Activated CD4-positive, alpha-beta memory T cell treated with anti-CD3 and anti-CD28 coated beads for 36 hours (primary cell): ENCODE measurements around the gene DCXR. TPM values are rescaled to one million over a fixed set of nuclear protein-coding genes. Genes with fewer than 3 reads are reported as not detected.

Source experiments
- CTCF ChIA-PET: fragments of 350-600 bp; sonication (Branson Sonifier 250); formaldehyde crosslinking; loops from one replicate; lab custom pipeline; 2021; ENCODE audit warnings: antibody characterized with exemption, inconsistent platforms; lab: Charles Lee
- POLR2A ChIA-PET: fragments of 350-600 bp; sonication (Branson Sonifier 250); formaldehyde crosslinking; loops from one replicate; lab custom pipeline; 2021; ENCODE audit warnings: antibody characterized with exemption; lab: Charles Lee
- DNase-seq: peaks from one replicate; pipeline ENCODE4 v3.0.0-alpha.2; 2020
- H3K27ac Mint-ChIP-seq: one replicate; pipeline ENCODE4 v1.8.0; 2021; ENCODE audit warnings: mixed read lengths
- H3K27me3 Mint-ChIP-seq: one replicate; pipeline ENCODE4 v1.8.0; 2021; ENCODE audit warnings: mixed read lengths
- H3K36me3 Mint-ChIP-seq: one replicate; pipeline ENCODE4 v1.8.0; 2021; ENCODE audit warnings: mixed read lengths
- H3K4me1 Mint-ChIP-seq: one replicate; pipeline ENCODE4 v1.8.0; 2021; ENCODE audit warnings: low read depth, mixed read lengths
- H3K4me3 Mint-ChIP-seq: one replicate; pipeline ENCODE4 v1.8.0; 2021; ENCODE audit warnings: mild to moderate bottlenecking, mixed read lengths
- H3K9me3 Mint-ChIP-seq: one replicate; pipeline ENCODE4 v1.8.0; 2021; ENCODE audit warnings: mixed read lengths
- intact Hi-C: fragments of 100-400 bp; cut with micrococcal nuclease; formaldehyde crosslinking; loops from one replicate; pipeline ENCODE4 v1.15.1; 2023
- total RNA-seq, 2 experiments: library from RNA; stranded (reverse); gene quantifications; one replicate each; pipeline ENCODE4 v1.2.3, GENCODE V29; 2021

DCXR gene
- total RNA-seq, 2 experiments from 2014 or later: 105 to 115 TPM

DNA sequence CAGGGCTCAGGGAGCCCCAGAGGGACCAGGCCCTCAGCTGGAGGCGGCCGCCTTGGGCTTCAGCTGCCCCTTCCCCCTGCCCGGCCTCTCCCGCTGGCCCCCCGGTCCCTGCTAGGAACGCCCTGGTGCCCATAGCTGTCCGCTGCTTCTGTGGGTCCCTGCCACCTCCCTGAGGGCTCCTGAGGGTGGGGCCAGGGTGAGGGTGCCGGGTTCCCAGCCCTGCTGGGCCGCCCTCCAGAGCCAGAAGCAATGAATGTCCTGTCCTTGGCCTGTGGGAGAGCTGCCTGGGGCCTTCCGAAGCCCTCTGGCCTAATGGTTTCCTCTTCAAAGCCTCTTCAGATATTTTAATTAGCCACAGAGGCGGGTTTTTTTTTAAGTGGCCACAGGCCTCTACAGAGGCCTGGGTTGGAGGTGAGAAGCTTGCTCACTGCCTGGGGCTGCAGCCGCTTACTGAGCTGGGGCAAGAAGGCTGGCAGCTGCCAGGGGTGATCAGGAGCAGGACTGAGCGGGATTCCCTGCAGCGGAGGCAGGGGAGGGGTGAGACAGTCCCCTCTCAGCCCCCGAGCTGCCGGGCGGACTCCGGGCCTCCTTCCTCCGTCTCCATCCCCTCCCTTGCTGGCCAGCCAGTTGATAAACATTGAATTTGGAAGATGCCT, 24.7 kb downstream of the DCXR start:
- Mint-ChIP-seq H3K27ac (no peak overlapping the region), H3K36me3 (no peaks in the 10 kb centered on the region)
- POLR2A ChIA-PET: no interaction called here

DNA sequence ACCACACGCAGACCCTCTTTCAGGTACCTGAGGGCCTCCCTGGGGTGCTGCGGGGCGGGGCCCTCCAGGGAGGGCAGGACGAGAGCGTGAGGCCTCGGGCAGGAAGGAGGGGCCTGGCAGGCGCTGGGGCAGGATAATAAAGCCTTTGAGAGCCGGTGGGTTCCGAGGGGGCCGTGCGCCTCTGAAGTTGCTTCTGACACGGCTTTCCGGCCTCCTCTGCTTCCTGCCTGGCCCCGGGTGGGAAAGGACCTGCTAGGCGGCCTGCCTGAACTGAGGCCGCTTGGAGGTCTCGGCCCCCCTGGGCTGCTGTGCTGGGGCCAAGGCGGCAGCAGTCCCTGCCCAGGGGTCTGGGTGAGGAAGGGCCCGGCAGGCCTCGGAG, 25.2 kb downstream of the DCXR start:
- Mint-ChIP-seq H3K4me3 (no peak overlapping the region), H3K27ac (no peak overlapping the region), H3K4me1 (no peaks in the 10 kb centered on the region), H3K36me3 (no peaks in the 10 kb centered on the region), H3K27me3 (no peaks in the 10 kb centered on the region), H3K9me3 (no peaks in the 10 kb centered on the region)
- ChIA-PET POLR2A (no interaction called here), CTCF (interaction anchor here (1.7 kb wide), 1 partner anchor 53 kb away, joined by 5 read pairs; no protein-coding TSS in a partner anchor)
- no peak for DNase-seq
- intact Hi-C loops: no loop called here

More for the DNA sequence above, 24.7 kb downstream of the DCXR start:
- H3K4me1 Mint-ChIP-seq: no peaks in the 10 kb centered on the region
- intact Hi-C loops: no loop called here
- H3K9me3 Mint-ChIP-seq: no peaks in the 10 kb centered on the region
- no peak overlapping the region for H3K4me3 Mint-ChIP-seq
- no peaks in the 10 kb centered on the region for H3K27me3 Mint-ChIP-seq
- CTCF ChIA-PET: interaction anchor here (1.7 kb wide), 1 partner anchor 53 kb away, joined by 5 read pairs; no protein-coding TSS in a partner anchor
- no peak for DNase-seq

DNA sequence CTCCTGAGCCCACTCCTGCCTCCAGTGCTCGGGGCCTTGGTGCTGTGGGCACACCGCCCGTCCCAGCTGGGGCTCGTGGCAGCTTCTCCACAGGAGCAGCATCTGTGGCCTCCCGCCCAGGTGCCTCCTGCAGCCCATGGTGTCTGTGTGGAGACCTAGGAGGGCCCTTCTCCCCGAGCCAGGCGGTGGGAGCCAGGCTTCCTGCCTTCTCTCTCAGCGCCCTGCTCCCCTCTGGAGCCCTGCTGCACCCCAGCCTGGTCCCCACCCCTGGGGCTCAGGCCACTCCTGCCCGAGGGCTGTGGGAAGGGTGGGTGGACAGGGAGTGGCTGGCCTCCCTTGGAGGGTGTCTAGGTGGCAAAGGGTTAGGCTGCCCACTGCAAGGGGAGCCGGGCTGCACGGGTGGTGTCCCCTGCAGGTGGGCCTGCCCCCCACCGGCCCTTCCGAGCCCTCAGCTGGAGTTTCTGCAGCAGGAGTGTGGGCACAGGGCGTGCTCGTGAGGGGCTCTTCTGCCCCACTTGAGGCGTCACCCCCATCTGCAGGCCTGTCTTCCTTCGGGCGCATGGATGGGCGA, 25.8 kb downstream of the DCXR start:
- intact Hi-C loops: no loop called here
- no peaks in the 10 kb centered on the region for H3K9me3 Mint-ChIP-seq
- CTCF ChIA-PET: no interaction called here

GRCh38 chr17:82010575-82011525, 26.6 kb downstream of the DCXR start:
- no peaks in the 10 kb centered on the region for H3K36me3 Mint-ChIP-seq
- H3K27ac Mint-ChIP-seq: no peak overlapping the region
- no peak overlapping the region for H3K4me3 Mint-ChIP-seq
- H3K9me3 Mint-ChIP-seq: no peaks in the 10 kb centered on the region
- intact Hi-C loops: no loop called here
- no peaks in the 10 kb centered on the region for H3K4me1 Mint-ChIP-seq
- CTCF ChIA-PET: no interaction called here
- H3K27me3 Mint-ChIP-seq: no peaks in the 10 kb centered on the region
- POLR2A ChIA-PET: no interaction called here
- DNase-seq: no peak

More for the DNA sequence above, 25.8 kb downstream of the DCXR start:
- POLR2A ChIA-PET: no interaction called here
- no peak for DNase-seq
- H3K4me1 Mint-ChIP-seq: no peaks in the 10 kb centered on the region
- H3K4me3 Mint-ChIP-seq: no peak overlapping the region
- H3K27ac Mint-ChIP-seq: no peak overlapping the region
- no peaks in the 10 kb centered on the region for H3K27me3 Mint-ChIP-seq
- no peaks in the 10 kb centered on the region for H3K36me3 Mint-ChIP-seq

GRCh38 chr17:82009413-82009812, 28.1 kb downstream of the DCXR start:
- Mint-ChIP-seq H3K27ac (no peak overlapping the region), H3K9me3 (no peaks in the 10 kb centered on the region), H3K4me1 (no peaks in the 10 kb centered on the region), H3K36me3 (no peaks in the 10 kb centered on the region), H3K27me3 (no peaks in the 10 kb centered on the region), H3K4me3 (no peak overlapping the region)
- POLR2A ChIA-PET: no interaction called here
- CTCF ChIA-PET: interaction anchor here (0.9 to 1.2 kb wide), 3 partner anchors 12 to 97 kb away, joined by 3 to 4 read pairs (median 3); no protein-coding TSS in a partner anchor
- intact Hi-C loops: no loop called here
- no peak for DNase-seq

DNA sequence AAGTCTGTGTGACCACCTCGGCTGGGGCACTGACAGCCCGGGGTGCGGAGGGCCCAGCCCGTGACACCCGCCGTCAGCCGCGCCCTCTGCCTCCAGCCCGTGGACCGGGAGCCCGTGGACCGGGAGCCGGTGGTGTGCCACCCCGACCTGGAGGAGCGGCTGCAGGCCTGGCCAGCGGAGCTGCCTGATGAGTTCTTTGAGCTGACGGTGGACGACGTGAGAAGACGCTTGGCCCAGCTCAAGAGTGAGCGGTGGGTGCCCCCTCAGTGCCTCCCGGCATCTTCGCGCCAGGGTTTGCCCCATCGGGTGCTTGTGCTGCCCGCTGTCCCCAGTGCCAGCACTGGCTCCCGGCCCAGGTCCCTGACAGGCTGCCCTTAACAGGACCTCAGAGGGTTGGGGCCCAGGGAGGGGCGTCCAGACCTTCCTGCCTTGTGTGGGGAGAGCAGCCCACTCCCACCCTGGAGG, 28.5 kb downstream of the DCXR start:
- ChIA-PET POLR2A (no interaction called here), CTCF (interaction anchor here (0.7 to 1.2 kb wide), 4 partner anchors 12 to 97 kb away, joined by 3 to 4 read pairs (median 3); no protein-coding TSS in a partner anchor)
- intact Hi-C loops: no loop called here
- H3K27ac Mint-ChIP-seq: no peak overlapping the region
- no peak for DNase-seq
- H3K36me3 Mint-ChIP-seq: no peaks in the 10 kb centered on the region
- no peaks in the 10 kb centered on the region for H3K27me3 Mint-ChIP-seq
- H3K4me3 Mint-ChIP-seq: no peak overlapping the region
- H3K4me1 Mint-ChIP-seq: no peaks in the 10 kb centered on the region
- no peaks in the 10 kb centered on the region for H3K9me3 Mint-ChIP-seq

DNA sequence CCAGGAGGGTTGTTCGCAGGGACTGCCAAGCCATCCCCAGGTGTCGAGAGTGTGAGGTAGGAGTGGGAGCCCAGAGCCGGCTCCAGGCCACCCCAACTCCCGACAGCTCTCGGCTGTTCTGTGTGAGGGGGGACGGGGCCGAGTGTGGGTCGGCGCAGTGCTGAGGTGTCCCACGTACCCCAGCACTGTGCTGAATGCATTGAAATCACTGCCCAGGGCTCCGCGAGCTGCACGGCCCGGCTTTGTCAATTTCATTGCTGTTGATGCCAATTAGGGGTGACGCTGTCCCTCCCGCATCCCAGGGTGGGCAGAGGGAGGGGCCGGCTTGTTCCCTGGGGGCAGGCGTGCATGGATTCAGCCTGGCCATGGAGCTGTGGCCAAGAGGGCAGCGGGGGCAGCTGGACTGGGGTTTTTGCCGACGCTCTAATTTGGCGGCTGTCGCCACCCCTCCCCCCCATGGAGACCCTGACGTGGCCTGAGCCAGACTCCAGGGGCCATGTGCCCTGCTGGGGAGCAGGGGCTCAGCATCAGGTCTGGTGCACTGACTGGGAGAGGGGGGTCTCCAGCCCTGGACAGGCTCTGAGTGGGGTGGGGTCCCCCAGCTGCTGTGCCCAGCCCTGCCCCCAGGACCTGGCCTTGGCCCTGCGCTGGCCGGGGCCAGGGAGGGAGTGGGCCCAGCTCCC, 29.1 kb downstream of the DCXR start:
- intact Hi-C loops: no loop called here
- no peaks in the 10 kb centered on the region for H3K27me3 Mint-ChIP-seq
- H3K4me1 Mint-ChIP-seq: peaks cover 2% of the 10 kb centered on the region
- CTCF ChIA-PET: interaction anchor here (0.7 to 1.2 kb wide), 2 partner anchors 12 to 49 kb away, joined by 3 read pairs; no protein-coding TSS in a partner anchor
- H3K9me3 Mint-ChIP-seq: no peaks in the 10 kb centered on the region
- H3K36me3 Mint-ChIP-seq: no peaks in the 10 kb centered on the region
- no peak for DNase-seq
- no peak overlapping the region for H3K27ac Mint-ChIP-seq
- H3K4me3 Mint-ChIP-seq: no peak overlapping the region
- POLR2A ChIA-PET: no interaction called here

DNA sequence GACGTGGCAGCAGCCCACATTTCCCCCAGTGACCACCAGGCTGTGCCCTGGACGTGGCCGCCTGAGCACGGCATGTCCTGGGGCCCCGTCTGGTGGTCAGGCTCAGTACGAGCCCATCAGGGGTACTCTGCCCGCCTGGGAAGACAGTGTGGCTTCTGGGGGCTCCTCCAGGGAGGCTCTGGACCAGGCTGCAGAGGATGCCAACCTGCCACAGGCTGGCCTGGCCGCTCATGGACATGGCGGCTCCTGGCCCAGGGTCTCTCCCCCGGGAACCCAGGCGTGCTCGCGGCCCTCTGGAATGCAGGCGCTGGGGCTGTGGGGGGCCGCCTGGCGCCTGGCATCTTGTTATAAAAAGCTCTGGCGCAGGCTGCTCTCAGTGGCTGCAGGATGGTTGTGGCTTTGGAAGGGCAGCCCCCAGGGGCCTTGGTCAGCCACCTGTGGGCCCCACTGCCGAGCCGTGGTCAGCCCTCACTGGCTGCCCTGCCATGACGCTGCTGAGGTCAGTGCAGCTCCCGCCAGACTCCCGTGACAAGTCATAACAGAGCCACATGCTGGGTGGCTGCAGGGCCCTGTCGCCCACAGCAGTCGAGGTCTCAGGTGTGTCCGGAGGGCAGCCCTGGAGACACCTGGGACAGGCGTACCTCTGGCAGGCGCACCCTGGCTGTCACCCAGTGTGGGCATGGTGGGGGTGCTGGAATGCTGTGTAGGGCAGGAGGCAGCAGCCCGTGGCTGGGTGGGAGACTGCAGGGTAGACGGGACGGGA, 29.8 kb downstream of the DCXR start:
- Mint-ChIP-seq H3K4me3 (no peak overlapping the region), H3K27ac (no peak overlapping the region), H3K4me1 (peaks cover 5% of the 10 kb centered on the region), H3K27me3 (no peaks in the 10 kb centered on the region), H3K9me3 (no peaks in the 10 kb centered on the region), H3K36me3 (no peaks in the 10 kb centered on the region)
- POLR2A ChIA-PET: no interaction called here
- DNase-seq: no peak
- CTCF ChIA-PET: interaction anchor here (1.2 kb wide), 1 partner anchor 13 kb away, joined by 3 read pairs; no protein-coding TSS in a partner anchor
- intact Hi-C loops: no loop called here

DNA sequence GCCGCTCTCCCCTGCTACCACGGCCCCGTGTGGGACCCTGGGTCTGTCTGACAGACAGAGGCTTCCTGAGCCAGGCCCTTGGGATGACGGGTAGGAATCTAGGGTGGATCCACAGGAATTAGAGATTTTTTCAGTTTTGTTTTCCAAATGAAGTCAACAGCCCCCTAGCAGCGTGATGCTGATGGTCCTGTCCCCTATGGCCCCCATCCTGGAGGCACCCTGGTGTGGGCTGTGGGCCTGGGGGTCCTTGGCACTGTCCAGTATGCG, 30.3 kb downstream of the DCXR start:
- DNase-seq: no peak
- H3K9me3 Mint-ChIP-seq: no peaks in the 10 kb centered on the region
- intact Hi-C loops: no loop called here
- ChIA-PET CTCF (no interaction called here), POLR2A (no interaction called here)
- H3K36me3 Mint-ChIP-seq: no peaks in the 10 kb centered on the region
- H3K4me1 Mint-ChIP-seq: peaks cover 5% of the 10 kb centered on the region
- no peak overlapping the region for H3K4me3 Mint-ChIP-seq
- H3K27ac Mint-ChIP-seq: no peak overlapping the region
- no peaks in the 10 kb centered on the region for H3K27me3 Mint-ChIP-seq

DNA sequence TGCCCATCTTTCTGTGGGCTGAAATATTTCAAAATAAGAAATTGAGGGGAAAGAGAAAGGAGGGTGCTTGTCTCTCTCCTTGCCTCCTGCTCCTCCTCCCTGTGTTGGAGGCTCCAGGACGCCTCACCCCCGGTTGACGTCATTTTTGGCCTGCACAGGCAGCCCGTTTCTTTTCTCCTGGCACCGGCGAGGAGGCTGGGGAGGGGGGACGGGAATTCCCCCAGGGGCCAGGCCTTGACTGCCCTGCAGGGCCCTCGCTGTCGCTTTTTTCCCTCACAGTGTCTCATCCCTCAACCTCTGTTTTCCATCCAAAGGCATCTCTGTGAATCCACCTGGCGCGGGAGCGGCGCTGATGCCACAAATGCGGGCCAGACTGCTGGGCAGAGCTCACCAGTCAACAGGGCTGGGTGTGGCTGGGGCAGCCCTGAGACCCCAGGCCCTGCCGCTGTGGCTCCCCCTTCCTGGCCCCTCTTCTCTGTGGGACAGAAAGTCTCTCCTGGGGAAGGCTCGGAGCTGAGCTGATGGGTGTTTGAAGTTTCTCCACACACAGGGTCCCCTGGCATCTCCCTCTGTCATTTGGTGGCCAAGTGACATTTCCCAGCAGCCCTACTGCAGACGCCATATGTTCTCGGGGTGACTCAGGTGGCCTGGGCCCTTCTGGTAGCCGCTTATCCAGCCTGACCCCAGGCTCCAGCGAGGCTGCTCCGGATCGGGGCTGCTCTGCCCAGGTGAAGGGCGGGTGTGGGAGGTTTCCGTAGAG, 30.8 kb downstream of the DCXR start:
- Mint-ChIP-seq H3K36me3 (no peaks in the 10 kb centered on the region), H3K27ac (no peak overlapping the region)
- intact Hi-C loops: no loop called here

More for the DNA sequence above, 30.8 kb downstream of the DCXR start:
- no peak for DNase-seq
- no peaks in the 10 kb centered on the region for H3K27me3 Mint-ChIP-seq
- no peak overlapping the region for H3K4me3 Mint-ChIP-seq
- ChIA-PET POLR2A (no interaction called here), CTCF (no interaction called here)
- H3K4me1 Mint-ChIP-seq: peaks cover 5% of the 10 kb centered on the region
- H3K9me3 Mint-ChIP-seq: no peaks in the 10 kb centered on the region
